ENCODE measurements around the gene BEST3. TPM values are rescaled to one million over a fixed set of nuclear protein-coding genes. Genes with fewer than 3 reads are reported as not detected.

The BEST3 gene
- total and polyA plus RNA-seq, 9 donors, result 26.2 to 72.8 (median 45.0) TPM

DNA sequence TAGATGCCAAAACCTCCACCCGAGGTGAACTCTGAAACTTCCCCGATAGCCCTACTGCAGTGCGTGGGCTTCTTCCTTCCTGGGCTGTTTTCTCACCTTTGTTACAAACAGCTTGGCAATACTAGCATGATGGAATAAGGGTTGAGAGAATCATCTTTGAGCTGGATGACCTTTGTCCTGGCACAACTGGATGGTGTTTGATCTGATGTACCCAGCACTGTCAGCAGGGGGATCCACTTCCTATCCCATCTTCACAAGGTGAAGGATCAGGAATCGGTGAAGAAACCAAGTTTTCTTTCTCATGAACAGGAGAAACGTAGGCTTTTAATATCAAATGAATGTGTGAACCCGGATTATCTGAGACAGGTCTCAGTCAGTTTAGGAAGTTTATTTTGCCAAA, 68.9 kb downstream of the BEST3 start:
- no peak overlapping the region for H3K4me3 ChIP-seq (ENCODE audit: low read length)
- H3K4me1 ChIP-seq (ENCODE audit: control insufficient read depth, insufficient read depth, low read length), result no peaks in the 10 kb centered on the region
- no CpG with 5 or more reads among the region's 6 CpGs for WGBS (ENCODE audit: insufficient coverage)
- H3K9me3 ChIP-seq (replicated peaks; ENCODE audit: control insufficient read depth, low read depth, low read length), result no peaks in the 10 kb centered on the region
- no peak overlapping the region for H3K27ac ChIP-seq (ENCODE audit: low read length)
- DNase-seq, result no peak
- no peaks in the 10 kb centered on the region for H3K27me3 ChIP-seq (ENCODE audit: control insufficient read depth, insufficient read depth, low read length)
- no peaks in the 10 kb centered on the region for H3K36me3 ChIP-seq (ENCODE audit: control insufficient read depth, insufficient read depth, low read length)

GRCh38 chr12:69627501-69627900, 71.6 kb downstream of the BEST3 start:
- Histone ChIP-seq H3K36me3 (ENCODE audit: control insufficient read depth, insufficient read depth, low read length) (no peaks in the 10 kb centered on the region), H3K27ac (ENCODE audit: low read length) (no peak overlapping the region), H3K9me3 (replicated peaks; ENCODE audit: control insufficient read depth, low read depth, low read length) (no peaks in the 10 kb centered on the region), H3K4me1 (ENCODE audit: control insufficient read depth, insufficient read depth, low read length) (no peaks in the 10 kb centered on the region), H3K27me3 (ENCODE audit: control insufficient read depth, insufficient read depth, low read length) (no peaks in the 10 kb centered on the region), H3K4me3 (ENCODE audit: low read length) (no peak overlapping the region)
- no peak for DNase-seq
- WGBS (ENCODE audit: insufficient coverage), result no CpG with 5 or more reads among the region's 8 CpGs

DNA sequence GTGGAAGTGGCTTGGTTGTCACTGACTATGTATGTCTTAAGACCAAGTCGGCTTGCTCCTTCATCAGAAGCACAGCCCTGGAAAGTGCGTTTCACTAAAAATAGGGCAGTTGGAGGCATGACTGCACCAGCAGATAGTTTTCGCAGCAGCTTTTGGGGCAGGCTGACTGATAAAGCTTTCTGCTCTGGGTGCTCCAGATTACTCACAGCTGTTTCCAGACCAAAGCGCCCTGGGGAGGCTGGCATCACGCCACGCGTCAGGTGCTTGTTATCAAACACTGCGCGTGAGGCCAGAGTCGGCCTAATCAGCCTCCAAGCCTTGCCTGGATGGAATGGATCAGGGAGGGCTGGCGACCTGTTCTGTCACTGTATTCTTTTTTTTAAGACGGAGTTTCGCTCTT, 75.1 kb downstream of the BEST3 start:
- no peak overlapping the region for H3K27ac ChIP-seq (ENCODE audit: low read length)
- DNase-seq, result peak; percentile 11

DNA sequence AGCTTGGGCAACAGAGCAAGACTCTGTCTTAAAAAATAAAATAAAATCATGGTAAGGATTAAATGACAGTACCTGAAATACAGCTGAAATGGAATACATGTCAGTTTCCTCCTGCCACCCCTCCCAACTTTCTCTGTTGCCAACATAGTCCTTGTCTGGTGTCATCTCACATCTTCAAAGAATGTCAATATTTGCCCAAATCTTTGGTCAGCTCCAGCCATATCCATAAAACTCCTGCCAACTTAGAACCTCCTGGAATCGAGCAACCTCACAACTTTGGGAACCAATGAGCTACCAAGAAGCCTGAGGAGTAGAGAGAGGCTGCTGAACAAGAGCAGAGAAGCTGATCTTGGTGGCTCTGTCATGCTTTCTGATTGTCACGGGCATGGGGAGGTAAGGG, 77.6 kb downstream of the BEST3 start:
- no peaks in the 10 kb centered on the region for H3K4me1 ChIP-seq (ENCODE audit: control insufficient read depth, insufficient read depth, low read length)
- H3K4me3 ChIP-seq (ENCODE audit: low read length), result no peak overlapping the region
- no peak for DNase-seq
- H3K9me3 ChIP-seq (replicated peaks; ENCODE audit: control insufficient read depth, low read depth, low read length), result no peaks in the 10 kb centered on the region
- no peaks in the 10 kb centered on the region for H3K36me3 ChIP-seq (ENCODE audit: control insufficient read depth, insufficient read depth, low read length)
- no peaks in the 10 kb centered on the region for H3K27me3 ChIP-seq (ENCODE audit: control insufficient read depth, insufficient read depth, low read length)
- no peak overlapping the region for H3K27ac ChIP-seq (ENCODE audit: low read length)
- WGBS (ENCODE audit: insufficient coverage), result 100% methylated on average over 1 of the region's 2 CpGs

More for the DNA sequence above, 75.1 kb downstream of the BEST3 start:
- no peaks in the 10 kb centered on the region for H3K36me3 ChIP-seq (ENCODE audit: control insufficient read depth, insufficient read depth, low read length)
- no peaks in the 10 kb centered on the region for H3K4me1 ChIP-seq (ENCODE audit: control insufficient read depth, insufficient read depth, low read length)
- H3K9me3 ChIP-seq (replicated peaks; ENCODE audit: control insufficient read depth, low read depth, low read length), result no peaks in the 10 kb centered on the region
- no peak overlapping the region for H3K4me3 ChIP-seq (ENCODE audit: low read length)
- WGBS (ENCODE audit: insufficient coverage), result 95% methylated on average over 8 of the region's 13 CpGs
- H3K27me3 ChIP-seq (ENCODE audit: control insufficient read depth, insufficient read depth, low read length), result no peaks in the 10 kb centered on the region

GRCh38 chr12:69620921-69621320, 78.2 kb downstream of the BEST3 start:
- Histone ChIP-seq H3K9me3 (replicated peaks; ENCODE audit: control insufficient read depth, low read depth, low read length) (no peaks in the 10 kb centered on the region), H3K4me3 (ENCODE audit: low read length) (no peak overlapping the region), H3K36me3 (ENCODE audit: control insufficient read depth, insufficient read depth, low read length) (no peaks in the 10 kb centered on the region), H3K4me1 (ENCODE audit: control insufficient read depth, insufficient read depth, low read length) (no peaks in the 10 kb centered on the region), H3K27ac (ENCODE audit: low read length) (no peak overlapping the region), H3K27me3 (ENCODE audit: control insufficient read depth, insufficient read depth, low read length) (no peaks in the 10 kb centered on the region)
- no CpG with 5 or more reads among the region's 2 CpGs for WGBS (ENCODE audit: insufficient coverage)
- no peak for DNase-seq

DNA sequence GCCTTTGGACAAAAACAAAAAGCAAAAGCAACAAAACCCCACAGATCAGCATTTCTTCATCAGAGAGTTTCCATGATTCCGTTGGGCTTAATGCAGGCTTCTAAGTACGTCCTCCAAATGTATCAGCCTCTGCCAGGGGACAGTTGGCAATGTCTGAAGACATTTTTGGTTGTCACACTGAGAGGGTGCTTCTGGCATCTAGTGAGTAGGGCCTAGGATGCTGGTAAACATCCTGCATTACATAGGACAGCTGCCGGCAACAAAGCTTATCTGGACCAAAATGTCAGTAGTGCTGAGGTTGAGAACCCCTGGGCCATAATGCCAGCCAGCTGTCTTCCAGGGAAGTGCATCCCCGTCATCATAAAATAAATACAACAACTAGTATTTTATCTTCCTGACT, 79.0 kb downstream of the BEST3 start:
- H3K4me3 ChIP-seq (ENCODE audit: low read length), result no peak overlapping the region
- no peaks in the 10 kb centered on the region for H3K9me3 ChIP-seq (replicated peaks; ENCODE audit: control insufficient read depth, low read depth, low read length)
- H3K27ac ChIP-seq (ENCODE audit: low read length), result no peak overlapping the region
- no peaks in the 10 kb centered on the region for H3K36me3 ChIP-seq (ENCODE audit: control insufficient read depth, insufficient read depth, low read length)
- no peaks in the 10 kb centered on the region for H3K27me3 ChIP-seq (ENCODE audit: control insufficient read depth, insufficient read depth, low read length)
- no peaks in the 10 kb centered on the region for H3K4me1 ChIP-seq (ENCODE audit: control insufficient read depth, insufficient read depth, low read length)
- 100% methylated on average over 1 of the region's 4 CpGs for WGBS (ENCODE audit: insufficient coverage)
- no peak for DNase-seq

DNA sequence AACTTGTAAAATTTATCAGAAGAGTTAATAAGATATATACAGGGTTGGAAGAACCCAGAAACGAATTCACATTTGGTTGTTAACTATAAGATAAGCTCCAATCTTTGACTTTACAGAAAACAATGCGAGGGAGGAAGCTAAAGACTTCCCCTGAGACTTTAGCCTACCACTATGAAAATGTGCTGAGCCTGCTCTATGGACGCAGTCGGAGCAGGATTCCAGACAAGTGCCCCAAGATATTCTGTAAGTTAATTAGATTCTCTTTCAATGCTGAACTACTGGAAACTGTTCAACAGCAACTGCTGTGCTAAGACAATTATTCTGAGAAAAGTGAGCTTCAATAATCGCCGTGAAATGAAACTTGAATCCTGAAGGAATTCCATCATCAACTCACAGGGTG, 80.1 kb downstream of the BEST3 start:
- Histone ChIP-seq H3K27ac (ENCODE audit: low read length) (no peak overlapping the region), H3K9me3 (replicated peaks; ENCODE audit: control insufficient read depth, low read depth, low read length) (no peaks in the 10 kb centered on the region), H3K4me3 (ENCODE audit: low read length) (no peak overlapping the region), H3K4me1 (ENCODE audit: control insufficient read depth, insufficient read depth, low read length) (no peaks in the 10 kb centered on the region), H3K36me3 (ENCODE audit: control insufficient read depth, insufficient read depth, low read length) (no peaks in the 10 kb centered on the region), H3K27me3 (ENCODE audit: control insufficient read depth, insufficient read depth, low read length) (no peaks in the 10 kb centered on the region)
- WGBS (ENCODE audit: insufficient coverage), result no CpG with 5 or more reads among the region's 6 CpGs
- no peak for DNase-seq

- DNase-seq, result no peak
- 62% methylated on average over 8 of the region's 14 CpGs for WGBS (ENCODE audit: insufficient coverage)
- no peaks in the 10 kb centered on the region for H3K27me3 ChIP-seq (ENCODE audit: control insufficient read depth, insufficient read depth, low read length)
- no peaks in the 10 kb centered on the region for H3K4me1 ChIP-seq (ENCODE audit: control insufficient read depth, insufficient read depth, low read length)
- H3K27ac ChIP-seq (ENCODE audit: low read length), result no peak overlapping the region
- H3K4me3 ChIP-seq (ENCODE audit: low read length), result no peak overlapping the region
- no peaks in the 10 kb centered on the region for H3K36me3 ChIP-seq (ENCODE audit: control insufficient read depth, insufficient read depth, low read length)
- no peaks in the 10 kb centered on the region for H3K9me3 ChIP-seq (replicated peaks; ENCODE audit: control insufficient read depth, low read depth, low read length)
Measured at GRCh38 chr12:69616025-69616424, 83.1 kb downstream of the BEST3 start.

- Histone ChIP-seq H3K36me3 (ENCODE audit: control insufficient read depth, insufficient read depth, low read length) (no peaks in the 10 kb centered on the region), H3K4me1 (ENCODE audit: control insufficient read depth, insufficient read depth, low read length) (no peaks in the 10 kb centered on the region), H3K27me3 (ENCODE audit: control insufficient read depth, insufficient read depth, low read length) (no peaks in the 10 kb centered on the region), H3K9me3 (replicated peaks; ENCODE audit: control insufficient read depth, low read depth, low read length) (no peaks in the 10 kb centered on the region), H3K4me3 (ENCODE audit: low read length) (no peak overlapping the region), H3K27ac (ENCODE audit: low read length) (no peak overlapping the region)
- no peak for DNase-seq
Measured at GRCh38 chr12:69613351-69613750, 85.8 kb downstream of the BEST3 start.

DNA sequence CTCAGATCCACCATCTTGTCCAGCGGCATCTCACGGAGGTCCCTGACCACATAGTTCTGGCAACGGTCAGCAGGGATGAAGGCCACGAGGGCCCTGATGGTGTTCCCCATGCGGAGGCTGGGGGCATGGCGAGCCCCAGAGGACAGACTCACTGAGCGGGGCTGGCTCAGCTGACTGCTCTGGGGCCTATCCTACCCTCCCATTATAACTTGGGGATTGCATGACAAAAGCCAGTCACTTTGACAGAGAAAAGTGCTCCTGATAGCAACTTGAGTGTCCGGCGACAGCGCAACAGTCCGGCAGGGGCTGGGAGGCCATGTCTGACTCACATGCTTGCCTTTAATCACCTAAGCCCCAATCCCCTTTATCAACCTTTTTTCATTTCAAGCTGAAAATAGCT, 88.4 kb downstream of the BEST3 start, which contains the start of gene LRRC10:
TSS of gene LRRC10 (minus strand) at position 179 of the 400 bp plus-strand sequence. CDS start at position 110, 69 bp downstream.
- 96% methylated on average over 9 of the region's 11 CpGs for WGBS (ENCODE audit: insufficient coverage)
- no peak within 1 kb of the TSS for H3K4me3 ChIP-seq (ENCODE audit: low read length)
- H3K27me3 ChIP-seq (ENCODE audit: control insufficient read depth, insufficient read depth, low read length), result no peaks in the 10 kb centered on the region
- no peaks in the 10 kb centered on the region for H3K9me3 ChIP-seq (replicated peaks; ENCODE audit: control insufficient read depth, low read depth, low read length)
- H3K27ac ChIP-seq (ENCODE audit: low read length), result no peak within 1 kb of the TSS
- H3K4me1 ChIP-seq (ENCODE audit: control insufficient read depth, insufficient read depth, low read length), result no peaks in the 10 kb centered on the region
- H3K36me3 ChIP-seq (ENCODE audit: control insufficient read depth, insufficient read depth, low read length), result no peaks in the 10 kb centered on the region
- no peak for DNase-seq

GRCh38 chr12:69610126-69610525, 89.0 kb downstream of the BEST3 start:
- no peaks in the 10 kb centered on the region for H3K9me3 ChIP-seq (replicated peaks; ENCODE audit: control insufficient read depth, low read depth, low read length)

More at GRCh38 chr12:69610126-69610525, 89.0 kb downstream of the BEST3 start:
- Histone ChIP-seq H3K4me1 (ENCODE audit: control insufficient read depth, insufficient read depth, low read length) (no peaks in the 10 kb centered on the region), H3K36me3 (ENCODE audit: control insufficient read depth, insufficient read depth, low read length) (no peaks in the 10 kb centered on the region), H3K27ac (ENCODE audit: low read length) (no peak overlapping the region), H3K27me3 (ENCODE audit: control insufficient read depth, insufficient read depth, low read length) (no peaks in the 10 kb centered on the region), H3K4me3 (ENCODE audit: low read length) (no peak overlapping the region)
- 93% methylated on average over 14 of the region's 15 CpGs for WGBS (ENCODE audit: insufficient coverage)
- no peak for DNase-seq

Measured in muscle of leg (tissue), 11 donors.